Measurements from ENCODE around the gene SLC2A9.

SLC2A9 gene

DNA sequence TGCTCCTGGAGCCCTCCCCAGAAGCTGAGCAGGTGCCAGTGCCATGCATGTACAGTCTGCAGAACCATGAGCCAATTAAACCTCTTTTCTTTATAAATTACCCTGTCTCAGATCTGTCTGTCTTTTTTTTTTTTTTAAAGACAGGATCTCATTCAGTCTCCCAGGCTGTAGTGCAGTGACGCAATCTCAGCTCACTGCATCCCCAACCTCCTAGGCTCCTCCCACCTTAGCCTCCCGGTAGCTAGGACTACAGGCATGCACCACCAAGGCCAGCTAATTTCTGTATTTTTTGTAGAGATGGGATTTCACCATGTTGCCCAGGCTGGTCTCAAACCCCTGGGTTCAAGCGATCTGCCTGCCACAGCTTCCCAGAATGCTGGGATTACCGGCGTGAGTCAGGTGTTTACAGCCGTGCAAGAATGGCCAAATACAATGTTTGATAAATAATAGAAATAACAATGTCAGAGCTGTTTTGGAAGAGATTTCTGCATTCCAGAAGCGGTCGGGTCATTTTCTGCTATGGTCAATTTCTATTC lies 68.8 kb downstream of the SLC2A9 start:
- no peak for DNase-seq

DNA sequence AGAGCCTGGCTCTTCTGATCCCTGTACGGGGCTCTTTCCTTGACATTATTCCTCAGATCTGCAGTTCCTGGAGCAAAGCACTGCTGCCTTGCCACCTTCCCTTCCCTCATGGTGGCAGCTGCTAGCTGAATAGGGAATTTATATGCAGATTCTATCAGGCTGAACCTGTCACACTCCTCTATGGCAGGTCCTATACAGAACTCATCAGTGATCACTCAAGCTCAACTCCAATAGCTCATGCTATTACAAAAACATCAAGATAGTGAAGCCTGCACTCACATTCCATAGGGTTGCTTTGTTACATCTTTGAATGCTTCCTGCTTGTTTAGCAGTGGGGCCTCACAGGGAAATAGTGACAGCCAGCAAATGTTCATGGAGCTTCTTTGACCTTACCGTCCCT lies 71.7 kb downstream of the SLC2A9 start:
- no peak for DNase-seq

DNA sequence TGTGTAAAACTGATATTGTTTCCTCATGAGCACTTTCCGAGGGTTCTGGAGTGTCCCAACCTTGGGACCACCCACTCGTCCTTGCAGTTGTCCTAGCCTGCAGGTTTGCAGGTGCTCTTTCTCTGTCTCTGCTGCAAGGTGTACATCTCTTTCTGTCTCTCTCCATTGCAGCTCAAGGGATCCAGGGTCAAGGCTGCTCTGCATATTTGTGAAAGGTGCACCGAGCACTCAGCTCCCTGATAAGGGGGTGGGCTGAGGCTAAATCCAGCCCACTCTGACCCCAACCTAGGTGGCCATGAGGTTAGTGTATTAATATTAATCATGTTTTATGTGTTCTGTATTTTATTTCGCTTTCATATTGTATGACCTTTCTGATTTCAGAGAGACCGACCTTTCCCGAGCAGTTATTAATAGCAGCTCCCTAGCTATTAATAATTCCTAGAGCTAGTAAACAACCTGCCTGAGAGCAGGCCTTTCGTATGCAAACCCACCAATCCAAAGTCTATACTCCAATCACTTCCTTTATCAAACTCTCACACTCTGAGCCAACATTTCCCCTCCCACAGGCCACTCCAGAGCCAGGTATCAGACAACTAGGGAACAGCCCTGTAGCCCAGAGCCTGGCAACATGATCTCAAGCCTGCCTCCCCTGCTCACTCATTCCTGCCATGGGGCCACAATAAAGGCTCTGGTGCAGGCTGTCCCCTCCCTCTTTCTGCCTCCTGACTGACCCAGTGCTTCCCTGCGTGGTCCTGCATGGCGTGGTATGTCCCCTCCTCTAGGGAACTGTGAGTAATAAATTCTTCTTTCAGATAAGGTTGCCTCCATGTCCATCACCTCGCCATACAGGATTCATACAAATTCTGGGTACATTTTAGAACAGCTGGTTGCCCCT lies 73.9 kb downstream of the SLC2A9 start:
- DNase-seq, result no peak

DNA sequence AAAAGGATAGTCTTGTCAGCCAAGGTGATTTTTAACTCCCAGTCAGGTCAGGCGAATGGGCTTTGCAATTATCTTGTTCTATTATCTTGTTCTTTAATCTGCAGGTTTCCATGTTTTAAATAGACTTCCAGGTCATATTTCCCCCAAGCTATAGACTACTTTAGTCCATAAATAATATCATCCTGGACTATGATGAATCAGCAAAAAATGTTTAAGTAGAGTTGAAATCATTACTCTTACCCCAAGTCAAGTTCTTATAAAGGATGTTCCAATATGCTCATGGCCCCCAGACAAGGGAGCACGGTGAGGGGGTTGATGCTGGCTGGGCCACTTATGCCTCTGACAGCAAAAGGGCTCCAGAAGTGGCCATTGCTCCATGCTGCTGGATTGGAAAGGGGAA lies 75.1 kb downstream of the SLC2A9 start:
- no peak for DNase-seq

DNA sequence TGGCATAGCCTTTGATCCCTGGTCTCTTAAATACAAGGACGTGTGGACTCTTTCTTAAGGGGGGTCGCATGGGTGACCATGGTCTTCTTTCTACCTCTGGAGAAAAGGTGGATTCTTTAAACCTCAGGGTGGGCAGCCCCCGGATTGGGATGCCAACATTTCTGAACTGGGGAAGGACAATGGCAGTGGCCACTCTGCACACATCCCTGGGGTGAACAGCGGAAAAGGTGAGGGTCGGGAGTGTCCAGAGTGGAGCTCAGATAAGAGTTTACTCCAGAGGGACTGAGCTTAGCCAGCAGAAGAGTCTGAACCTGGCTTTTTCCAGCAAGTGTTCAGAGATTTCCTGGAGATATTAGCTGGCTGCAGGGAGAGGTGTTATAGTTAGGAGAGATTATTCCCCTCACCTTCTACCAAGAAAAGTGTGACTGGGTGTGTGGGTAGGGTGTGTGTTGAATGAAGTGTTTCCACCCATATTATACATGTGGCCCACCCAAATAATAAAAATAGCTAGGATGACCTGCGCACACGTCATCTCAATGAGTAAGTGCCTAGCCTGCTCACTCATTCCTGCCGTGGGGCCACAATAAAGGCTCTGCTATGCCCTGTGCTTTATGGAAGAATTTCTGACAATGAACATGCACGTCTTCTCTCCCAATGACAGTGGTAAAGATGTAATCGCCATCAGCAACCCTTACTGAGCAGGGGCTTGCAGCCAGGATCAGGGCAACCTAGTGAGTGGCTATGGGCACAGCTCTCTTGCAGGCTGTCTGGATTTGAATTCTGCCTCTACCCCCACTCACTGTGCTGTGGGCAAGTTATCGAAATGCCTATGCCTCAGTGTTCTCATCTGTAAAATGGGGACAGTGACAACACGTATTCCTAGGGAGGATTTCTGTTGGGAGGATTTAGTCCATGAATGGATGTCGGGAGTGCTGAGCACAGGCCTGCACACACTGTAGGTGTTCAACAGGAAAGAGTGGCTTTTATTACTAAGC lies 76.6 kb downstream of the SLC2A9 start:
- DNase-seq, result no peak

DNA sequence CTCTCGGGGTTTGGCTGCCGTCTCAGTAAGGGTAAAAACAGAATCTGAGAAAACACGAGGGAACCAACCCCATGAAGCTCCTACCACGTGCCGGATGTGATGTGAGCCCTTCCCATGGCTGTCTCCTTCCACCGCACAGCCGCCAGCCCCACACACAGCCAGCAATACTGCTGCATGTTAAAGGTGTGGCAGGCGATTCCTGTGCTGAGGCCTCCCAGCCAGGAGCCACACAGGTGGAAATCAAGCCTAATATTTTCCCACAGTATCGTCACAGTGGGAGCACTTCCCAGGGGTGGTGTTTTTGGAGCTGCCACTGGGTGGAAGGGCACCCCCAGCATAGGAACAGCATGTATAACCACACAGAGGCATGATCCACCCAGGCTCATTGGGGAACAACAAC lies 77.5 kb downstream of the SLC2A9 start:
- no peak for DNase-seq

DNA sequence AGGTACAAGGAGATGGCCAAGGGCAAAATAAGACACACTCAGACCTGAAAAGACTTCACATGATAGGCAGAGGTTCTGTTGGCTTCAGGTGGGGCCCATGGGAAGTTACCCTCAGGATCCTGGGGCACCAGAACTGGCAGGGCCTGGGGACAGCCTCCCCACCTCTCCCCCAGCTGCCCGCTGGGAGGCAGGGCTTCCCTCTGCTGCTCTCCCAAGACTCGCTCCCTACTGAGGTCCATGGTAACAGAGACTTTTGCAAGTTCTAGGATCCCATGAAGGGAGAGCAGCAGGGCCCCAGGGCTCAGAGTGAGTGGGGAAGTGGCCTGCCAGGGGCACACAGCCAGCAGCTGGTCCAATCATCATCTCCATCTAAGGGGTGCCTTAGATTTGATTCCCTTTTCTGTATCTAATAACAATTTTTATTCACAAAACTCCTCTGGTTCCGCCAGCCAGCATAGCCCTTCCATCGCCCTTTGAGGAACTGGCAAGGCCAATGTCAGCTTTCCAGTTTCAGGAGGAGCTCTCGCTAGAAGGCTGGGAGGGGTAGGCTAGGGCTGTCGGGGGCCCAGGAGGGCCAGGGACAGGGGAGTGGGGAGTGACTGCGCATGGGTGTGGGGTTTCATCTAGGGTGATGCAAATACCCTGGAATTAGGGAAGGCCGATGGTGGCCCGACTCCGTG lies 78.2 kb downstream of the SLC2A9 start:
- DNase-seq, result no peak

DNA sequence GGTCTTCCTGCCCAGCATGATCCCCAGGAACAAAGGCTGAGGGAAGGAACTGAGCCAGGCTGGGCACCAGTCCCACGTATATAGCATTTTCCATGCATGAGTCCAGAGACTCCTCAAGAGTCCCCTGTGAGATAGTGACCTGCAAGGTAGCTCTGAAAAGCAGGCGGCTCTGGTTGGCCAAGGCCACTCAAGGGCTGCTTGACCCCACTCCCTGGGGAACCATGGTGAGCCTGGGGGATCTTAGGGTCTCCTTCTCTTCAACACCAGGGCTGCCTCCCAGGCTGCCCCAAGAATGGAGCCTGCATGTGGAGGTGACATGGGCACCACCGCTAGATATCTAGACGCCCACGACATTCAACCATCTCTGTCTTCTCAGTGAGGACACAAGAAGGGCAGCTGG lies 79.2 kb downstream of the SLC2A9 start:
- no peak for DNase-seq

DNA sequence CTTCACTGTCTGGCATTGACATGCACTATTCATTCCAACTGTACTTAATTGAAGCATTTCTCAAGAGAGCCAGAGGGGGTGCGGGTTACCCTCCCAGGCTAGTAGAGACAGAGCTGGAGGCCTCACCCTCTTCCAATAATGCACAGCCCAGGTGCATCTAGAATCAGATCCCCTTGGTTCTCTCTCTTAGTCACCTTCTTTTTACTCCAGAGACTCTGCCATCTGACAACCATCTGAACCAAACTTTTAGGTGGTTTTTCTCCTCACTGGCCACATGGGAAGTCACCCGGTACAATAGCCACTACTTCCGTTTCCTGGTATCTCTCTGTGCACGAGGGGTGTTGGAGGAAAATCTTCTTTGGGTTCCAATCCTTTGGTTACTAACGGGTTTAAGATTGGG lies 81.3 kb downstream of the SLC2A9 start:
- DNase-seq, result no peak

DNA sequence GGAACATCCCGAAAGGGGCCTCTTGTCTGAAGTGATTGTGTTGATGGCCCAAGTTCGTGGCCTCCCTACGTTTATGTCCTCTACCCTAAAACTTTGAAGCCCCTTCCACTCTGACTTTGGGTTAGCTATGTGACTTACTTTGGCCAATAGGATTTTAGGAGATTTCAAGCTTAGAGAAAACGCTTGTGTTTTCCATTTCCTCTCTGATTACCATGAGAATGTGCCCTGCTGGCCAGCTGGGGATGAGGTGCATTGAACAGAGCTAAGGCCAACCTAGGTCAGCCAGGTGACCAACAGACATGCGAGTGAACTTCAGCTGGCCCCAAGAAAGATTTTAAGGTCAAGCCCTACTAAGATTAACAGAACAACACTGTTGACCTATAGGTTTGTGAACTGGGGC lies 82.4 kb downstream of the SLC2A9 start:
- DNase-seq, result no peak

DNA sequence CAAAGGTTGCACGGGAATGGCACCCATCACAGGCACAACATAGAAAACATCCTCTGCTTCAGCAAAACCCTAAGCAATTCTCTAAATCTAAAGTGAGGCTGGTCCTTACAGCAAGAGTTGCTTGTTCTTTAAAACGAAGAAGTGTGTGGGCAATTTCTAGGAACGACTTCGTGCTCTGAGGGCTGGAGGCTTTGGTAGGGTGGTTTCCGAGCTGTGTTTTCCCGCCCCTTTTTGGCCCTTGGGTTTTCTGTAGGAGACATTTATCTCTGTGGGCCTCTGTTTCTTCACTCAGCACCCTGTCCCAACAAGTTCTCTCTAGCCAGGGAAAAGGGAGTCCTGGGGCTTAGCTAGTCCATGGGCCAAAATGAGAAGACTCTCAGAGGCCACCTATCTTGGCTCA lies 84.2 kb downstream of the SLC2A9 start:
- DNase-seq, result no peak

DNA sequence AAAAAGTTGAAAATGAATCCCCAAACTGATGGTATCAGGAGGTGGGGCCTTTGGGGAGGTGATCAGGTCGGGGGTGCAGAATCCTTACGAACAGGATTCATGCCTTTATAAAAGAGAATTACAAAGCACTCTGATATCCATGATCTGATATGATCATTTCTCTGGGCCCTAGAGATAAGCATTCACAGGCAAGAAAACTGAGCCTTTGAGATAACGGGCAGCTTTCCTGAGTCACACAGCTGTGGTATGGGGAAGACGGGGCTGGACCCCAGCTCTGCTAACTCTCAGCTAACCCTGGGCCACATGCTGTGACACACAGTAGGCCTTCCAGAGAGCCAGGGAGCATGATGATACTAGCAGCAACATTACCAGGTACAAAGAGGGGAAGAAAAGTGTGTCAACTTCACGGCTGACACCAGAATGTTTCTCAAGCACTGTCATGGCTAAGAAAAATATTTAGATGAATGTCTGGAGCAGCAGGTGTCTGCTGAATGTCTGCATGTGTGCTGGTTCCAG lies 85.1 kb downstream of the SLC2A9 start:
- no peak for DNase-seq

DNA sequence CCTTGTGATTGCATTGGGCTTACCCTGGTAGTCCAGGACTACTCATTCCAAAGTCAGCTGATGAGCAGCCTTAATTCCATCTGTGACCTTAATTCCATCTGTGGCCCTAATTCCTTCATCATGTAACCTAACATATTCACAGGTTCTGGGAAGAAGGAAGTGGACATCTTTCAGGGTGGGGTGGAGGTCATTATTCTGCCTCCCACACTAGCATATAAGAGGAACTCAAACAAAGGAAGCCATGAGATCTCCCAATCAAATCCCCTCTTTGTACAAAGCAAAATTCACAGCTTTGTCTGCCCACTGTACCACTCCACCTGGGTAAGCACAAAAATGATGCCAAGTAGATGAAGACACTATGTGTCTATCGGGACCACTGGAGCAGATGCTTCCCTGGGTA lies 87.3 kb downstream of the SLC2A9 start:
- no peak for DNase-seq

DNA sequence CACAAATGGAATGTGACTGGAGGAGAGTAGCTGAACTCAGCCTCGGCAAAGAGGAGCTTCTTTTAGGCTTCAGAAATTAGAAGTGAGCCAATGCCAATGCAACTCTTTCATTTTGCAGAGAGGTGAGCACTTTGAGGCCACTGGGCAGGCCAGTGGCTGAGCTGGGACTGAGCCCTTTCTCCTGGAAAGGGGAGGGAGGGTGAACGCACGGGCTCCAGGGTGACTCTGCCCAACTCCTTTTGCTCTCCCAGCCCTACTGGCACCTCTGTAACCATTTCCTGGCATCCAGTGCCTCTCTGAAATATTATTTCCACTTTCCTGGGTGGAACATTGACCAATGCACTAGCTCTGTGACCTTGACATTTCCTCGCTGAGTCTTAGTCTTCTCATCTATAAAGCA lies 88.1 kb downstream of the SLC2A9 start:
- DNase-seq, result no peak

DNA sequence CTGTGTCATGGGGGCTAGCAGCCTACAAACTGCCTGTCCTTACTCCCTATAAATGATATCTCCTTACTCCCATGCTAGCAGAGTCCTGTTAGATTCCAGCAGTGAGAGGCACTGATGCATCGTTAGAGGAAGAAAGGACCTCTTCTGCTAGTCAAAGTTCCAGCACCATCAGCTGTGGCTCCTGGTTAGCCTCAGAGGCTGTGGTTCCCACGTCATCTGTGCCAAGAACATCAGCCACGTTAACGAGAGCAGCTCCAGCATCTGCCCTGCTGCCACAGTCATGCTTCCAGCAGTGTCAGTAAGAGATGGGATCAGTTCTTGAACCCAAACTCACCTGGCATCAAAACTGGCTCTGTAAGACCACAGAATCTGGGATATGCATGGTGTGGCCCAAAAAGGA lies 88.5 kb downstream of the SLC2A9 start:
- DNase-seq, result no peak

DNA sequence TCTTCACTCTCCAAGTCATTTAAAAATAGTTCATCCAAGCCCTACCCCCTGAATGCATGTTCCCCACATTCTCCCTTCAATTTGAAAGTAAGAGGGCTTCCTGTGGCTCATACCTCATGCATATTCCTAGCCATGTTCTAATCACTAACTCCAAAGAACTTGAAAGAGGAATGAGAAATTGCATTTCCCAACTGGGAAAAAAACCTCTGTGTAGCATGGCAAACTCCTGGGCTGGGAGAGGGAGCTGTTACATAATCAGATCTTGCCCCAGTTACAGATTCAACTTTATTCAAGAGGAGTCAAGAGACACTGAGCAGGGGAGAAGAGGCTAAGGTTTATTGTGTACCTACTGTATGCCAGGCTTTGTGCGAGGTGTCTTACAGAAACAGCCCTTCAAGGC lies 90.2 kb downstream of the SLC2A9 start:
- DNase-seq, result no peak

DNA sequence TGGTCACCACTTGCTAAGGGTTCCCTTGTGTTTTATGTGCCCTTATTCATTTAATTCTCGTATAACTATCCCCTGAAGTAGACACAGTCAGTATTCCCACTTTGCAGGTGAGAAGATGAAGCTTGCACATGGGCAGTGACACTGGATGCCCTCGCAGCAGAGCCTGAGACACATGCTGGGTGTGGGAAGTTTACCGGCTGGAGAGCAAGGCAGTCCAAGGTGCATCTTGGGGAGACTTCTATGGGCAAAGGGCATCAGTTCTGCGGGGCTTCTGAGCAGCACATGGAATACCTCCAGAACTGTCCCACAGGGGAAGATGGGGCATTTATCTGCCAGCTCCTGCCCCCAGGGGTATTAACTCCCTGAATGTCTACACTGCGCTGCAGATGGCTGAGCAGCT lies 92.2 kb downstream of the SLC2A9 start:
- no peak for DNase-seq

DNA sequence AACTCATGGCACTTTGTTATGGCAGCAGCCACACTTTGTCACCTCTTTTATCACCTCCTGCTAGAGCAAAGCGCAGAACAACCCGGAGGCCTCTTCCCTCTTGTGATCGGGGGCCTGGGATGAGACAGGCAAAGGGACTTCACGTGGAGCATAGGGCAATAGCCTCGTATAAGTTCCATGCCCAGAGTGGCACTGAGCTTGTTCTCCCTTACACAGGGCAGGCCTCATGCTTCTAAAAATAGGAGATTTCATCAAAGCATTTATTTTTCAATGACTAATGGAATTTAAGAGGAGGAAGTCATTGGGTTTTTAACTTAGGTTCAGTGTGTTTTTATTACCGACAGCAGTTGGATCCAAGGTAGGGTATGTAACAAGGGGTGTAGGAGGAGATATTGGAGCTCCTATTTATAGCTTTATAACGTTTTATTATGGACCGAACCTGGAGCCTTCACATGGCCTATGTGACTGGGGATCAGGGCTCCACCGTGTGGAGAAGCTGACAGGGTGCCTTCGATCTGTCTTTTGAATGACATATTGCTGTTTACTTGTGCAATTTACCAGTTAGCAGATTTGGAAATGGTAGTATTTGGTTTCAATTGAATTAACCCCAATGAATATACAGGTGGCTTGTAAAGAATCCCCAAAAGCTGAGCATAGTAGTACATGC lies 93.8 kb downstream of the SLC2A9 start:
- no peak for DNase-seq

DNA sequence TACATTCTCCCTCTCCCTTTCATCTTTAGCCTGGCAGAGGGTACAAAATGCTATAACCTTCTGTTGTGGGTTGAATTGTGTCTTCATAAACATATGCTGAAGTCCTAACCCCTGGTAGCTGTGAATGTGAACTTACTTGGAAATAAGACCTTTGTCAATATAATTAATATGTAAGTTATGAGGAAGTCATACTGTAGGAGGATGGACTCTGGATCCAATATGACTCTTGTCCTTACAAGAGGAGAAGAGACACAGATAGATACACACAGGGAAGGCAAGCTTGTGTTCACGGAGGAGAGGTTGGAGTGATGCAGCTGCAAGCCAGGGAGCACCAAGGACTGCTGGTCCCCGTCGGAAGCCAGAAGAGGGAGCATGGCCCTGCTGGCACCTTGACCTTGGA lies 94.7 kb downstream of the SLC2A9 start:
- DNase-seq, result no peak

DNA sequence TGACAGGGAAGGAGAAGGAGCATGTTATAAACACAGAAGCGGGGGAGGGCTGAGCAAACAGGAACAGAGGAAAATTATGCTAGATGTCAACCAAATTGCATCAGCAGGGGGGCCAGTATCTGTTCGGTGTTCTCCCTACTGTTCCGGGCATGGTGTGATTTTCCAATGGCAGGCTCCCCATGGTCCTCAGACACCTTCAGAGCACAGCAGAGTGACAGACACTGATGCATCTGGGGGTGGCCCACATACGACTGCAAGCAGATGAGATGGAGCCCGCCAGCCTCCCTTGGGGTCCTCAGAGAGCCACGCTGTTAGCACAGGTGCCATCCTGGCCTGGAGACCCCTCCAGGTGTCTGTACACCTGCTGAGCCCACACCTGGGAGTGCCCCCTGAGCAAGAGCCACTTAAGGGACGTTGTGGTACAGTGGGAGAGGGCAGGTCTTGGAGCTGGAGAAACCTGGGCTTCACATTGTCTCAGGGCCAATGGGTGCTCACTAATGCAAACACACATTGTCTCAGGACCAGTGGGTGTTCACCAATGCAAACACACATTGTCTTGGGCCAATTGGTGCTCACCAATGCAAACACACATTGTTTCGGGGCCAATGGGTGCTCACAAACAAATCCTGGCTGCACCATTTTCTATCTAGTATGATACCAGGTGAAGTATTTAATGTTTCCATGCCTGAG lies 95.4 kb downstream of the SLC2A9 start:
- no peak for DNase-seq

DNA sequence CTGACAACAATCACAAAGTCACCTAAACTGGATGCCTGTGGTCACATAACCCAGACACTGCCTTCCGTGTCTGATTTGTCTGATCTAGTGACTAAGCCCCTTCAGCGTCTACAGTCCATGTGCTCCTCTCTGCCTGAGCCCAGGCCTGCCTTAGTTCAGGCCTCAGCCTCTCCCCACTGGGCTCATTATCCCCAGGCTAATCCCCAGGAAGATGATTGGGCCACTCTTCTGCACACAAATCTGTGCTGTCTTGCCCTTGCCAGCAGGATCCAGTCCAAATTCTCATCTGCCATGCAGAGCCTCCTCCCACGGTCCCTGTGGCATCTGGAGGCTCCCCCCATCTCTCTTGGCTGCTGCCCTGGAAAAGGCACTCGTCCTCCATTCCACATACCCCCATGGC lies 96.5 kb downstream of the SLC2A9 start:
- DNase-seq, result no peak
